NCI-H524 (cell line): ENCODE data around the gene CHDH.

Experiments used
- DNase-seq, 2 experiments: peaks; one replicate each; lab custom pipeline; 2025; lab: John Stamatoyannopoulos, UW

CHDH gene

DNA sequence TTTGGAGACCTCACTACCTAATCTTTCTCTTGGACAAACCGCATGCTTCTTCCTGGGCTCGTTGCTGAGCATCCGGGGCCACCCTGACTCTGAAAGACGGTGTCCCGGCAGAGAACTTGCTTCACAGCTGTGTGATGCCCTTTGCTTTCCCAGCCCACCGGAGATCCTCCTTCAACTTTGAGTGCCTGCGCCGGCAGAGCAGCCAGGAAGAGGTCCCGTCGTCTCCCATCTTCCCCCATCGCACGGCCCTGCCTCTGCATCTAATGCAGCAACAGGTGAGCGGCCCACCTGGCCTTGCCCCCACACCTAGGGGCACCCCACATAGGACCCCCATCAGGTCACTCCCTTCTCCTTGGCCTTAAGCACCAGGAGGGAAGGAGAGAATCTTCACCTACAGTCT, 37.7 kb downstream of the CHDH start:
- no peak for DNase-seq

DNA sequence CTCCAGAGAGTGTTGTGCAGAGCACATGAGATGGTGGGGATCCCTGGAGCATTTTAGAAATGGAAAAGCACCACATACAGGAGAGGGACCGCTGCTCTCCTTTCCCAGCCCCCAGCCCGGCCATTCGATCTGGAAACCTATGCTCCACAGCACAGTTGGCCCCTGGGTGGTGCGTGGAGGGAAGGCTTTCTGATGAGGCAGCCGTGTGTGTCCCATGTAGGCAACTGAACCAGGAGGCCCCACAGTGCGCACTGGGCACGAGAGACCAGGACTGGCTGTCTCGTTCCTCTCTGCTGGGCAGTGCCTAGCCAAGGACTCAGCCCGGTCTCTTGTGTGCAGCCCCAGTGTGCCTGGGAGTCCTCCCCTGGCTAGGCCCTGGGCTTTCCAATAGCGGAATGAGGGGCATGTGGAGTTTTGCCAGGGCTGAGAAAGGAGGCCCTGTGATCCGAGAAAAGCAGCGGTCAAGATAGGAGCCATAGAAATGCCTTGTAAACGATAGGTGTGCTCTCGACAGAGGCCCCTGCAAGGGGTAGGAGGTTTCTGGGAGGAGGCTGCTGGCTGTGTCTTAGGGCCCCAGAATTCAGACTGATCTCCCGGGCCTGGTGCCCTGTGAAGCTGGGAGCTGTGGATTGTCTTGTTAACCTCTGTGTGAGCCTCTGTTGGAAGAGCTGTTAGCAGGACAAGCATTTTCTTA, 39.0 kb downstream of the CHDH start:
- DNase-seq = no peak

DNA sequence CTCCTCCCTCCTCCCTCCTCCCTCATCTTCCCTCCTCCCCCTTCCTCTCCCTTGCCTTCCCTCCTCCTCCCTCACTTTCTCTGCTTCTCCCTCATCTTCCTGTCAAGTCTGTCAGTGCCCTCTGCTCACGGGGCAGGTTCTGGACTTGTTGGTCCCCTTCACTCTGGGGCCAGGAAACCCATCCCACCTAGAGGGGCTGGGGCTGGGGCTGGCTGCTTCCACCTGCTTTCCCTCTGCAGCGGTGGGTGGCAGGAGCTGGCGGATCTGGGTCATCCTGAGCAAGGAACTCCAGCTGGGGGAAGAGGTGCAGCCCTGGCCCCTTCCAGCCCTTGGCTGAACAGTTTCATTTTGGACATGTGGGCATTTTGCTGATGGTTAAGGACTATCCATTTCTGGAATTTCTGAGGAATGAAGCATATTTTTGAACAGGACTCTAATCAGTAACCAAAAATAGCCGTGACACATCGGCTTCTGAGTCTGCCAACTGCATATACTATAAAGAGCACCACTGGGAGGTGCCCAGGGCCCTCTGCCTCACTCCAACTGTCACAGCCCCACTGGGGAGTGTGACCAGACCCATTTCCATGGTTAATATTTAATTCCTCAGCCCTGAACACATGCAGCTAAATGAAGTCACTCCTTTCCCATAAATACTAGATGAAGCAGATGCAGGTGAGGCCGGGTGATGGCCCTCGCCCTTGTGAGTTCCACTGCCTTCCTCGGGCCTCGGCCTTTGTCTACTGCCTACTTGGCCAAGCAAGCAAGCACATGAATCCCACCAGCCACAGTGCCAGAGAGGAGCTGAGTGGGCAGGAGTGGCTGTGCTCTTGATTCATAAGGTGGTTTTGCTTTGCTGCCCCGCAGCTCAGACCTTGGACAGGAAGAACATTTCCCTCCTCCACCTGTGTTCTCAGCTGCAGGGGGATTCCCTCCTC, 39.8 kb downstream of the CHDH start:
- DNase-seq = no peak

DNA sequence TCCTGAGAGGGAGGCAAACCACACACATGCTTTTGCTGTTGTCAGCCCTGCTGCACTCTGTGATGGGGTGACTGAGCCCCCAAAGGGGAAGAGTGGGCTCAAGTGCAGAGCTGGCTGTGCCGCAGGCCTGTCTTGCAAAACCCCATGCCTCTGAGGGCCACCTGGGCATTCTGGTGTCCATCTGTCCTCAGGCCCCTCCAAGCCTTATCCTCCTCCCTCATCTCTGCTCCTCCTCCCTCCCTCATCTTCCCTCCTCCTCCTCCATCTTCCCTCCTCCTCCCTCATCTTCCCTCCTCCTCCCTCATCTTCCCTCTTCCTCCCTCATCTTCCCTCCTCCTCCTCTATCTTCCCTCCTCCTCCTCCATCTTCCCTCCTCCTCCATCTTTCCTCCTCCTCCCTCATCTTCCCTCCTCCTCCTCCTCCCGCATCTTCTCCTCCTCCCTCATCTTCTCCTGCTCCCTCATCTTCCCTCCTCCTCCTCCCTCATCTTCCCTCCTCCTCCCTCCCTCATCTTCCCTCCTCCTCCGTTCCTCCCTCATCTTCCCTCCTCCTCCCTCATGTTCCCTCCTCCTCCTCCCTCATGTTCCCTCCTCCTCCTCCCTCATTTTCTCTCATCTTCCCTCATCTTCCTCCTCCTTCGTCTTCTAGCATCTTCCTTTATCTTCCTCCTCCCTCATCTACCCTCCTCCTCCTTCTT, 40.6 kb downstream of the CHDH start:
- no peak for DNase-seq

GRCh38 chr3:53804697-53805462, 41.3 kb downstream of the CHDH start:
- no peak for DNase-seq

DNA sequence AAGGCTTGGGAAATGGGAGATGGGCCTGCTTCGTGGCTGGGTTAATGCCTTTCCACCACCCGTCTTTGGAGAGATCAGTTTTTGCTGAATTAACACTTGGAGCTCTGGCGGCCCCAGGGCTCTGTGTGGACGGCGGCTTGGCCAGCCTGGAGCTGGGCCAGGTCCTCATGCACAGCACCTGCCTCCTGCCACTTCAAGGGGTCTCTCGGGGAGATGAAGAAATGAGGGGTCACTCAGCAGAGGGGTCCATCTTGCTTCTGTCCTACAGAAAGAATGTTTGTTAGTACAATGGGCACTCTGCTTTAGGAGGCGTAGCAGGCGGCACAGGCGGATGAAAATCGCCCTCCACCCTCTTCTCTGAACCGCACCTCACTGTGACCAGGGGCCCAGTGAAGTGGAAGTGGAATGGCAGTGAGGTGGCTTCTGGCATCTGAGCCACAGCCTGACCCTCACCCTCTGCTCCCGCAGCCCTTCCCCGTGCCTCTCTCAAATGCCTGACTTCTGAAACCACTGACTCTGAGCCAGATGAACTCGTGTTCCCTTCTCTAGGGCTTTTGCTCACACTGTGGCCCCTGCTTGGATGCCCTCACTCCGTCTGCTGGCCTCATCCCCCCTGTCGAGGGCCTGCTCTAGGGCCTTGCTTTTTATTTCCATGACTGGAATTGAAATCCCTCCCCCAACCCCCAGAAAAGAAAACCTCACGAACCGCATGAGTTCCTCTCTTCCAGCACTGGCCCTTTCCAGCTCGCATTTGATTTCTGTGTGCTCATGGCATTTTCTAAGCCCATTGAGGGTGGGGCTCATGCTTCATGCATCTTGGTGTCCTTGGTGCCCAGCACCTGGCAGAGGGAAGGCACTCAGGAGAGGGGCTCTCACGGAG, 42.2 kb downstream of the CHDH start:
- no peak for DNase-seq

DNA sequence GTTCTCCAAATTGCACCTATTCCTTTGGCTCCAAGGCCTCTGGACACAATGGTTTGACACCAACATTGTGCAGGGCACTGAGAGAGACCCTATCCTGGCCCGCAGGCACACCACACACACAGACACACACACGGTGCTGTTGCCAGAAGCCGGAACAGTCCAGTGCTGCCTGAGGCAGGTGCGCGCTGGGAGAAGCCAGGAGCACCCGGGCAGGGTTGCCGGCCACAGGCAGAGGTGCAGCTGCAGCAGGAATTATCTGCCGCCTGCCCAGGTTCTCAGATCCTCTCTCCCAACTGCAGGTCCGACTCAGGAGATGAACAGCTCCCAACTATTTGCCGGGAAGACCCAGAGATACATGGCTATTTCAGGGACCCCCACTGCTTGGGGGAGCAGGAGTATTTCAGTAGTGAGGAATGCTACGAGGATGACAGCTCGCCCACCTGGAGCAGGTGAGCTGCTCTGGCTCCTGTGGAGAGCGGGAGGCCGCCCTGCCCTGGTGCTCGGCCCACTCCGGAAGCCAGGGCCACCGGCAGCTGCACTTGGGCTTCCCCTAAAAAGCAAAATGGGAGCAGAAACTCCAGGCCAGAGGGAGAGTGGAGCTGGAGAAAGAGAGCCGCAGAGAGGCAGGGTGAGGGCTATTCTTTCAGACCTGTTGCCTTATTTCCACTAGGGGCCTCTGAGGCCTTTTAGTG, 42.9 kb downstream of the CHDH start:
- no peak for DNase-seq

DNA sequence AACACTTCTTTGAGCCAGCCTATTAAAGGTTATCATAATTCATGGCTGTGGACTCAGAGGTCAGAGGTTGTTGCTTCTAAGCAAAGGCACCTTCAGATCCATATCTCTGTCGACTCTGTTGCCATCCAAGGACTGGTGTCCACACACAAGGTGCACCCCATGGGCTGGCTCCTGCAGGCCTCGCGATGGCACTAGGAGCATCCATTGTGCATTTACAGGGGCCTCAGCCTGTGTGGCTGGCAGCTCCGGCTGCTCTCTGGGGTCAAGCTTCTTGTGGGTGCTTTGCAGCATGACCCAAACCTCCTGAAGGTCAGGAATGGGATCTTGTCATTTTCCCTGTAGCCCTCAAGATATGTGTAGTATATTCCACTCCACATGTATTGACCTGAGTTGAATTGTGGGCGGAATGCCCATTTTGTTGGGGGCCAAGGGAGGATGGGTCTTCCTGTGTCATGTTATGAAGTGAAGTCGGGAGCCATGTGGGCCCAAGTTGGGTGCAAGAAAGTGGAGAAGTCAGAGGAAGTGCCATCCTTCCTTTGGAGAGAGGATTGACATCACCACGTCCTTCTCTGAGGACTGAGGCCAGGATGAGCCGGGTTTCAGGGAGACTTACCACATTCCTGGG, 43.9 kb downstream of the CHDH start:
- no peak for DNase-seq

DNA sequence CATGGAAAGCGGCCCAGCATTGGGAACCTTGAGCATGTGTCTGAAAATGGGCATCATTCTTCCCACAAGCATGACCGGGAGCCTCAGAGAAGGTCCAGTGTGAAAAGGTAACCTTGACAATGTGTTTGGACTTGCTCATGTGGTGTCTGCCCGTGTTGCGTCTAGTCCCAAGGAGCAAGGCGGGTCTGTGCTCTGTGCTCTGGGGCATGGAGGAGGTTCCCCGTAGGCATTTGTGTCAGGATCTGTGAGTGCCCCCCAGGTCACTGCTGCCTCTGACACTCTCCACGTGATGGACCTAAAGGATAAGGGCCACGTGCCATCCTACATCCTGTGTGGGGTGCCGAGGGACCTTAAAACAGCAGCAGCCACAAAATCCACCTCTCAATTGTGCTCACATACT, 44.9 kb downstream of the CHDH start:
- no peak for DNase-seq

GRCh38 chr3:53800041-53800906, 45.9 kb downstream of the CHDH start:
- DNase-seq = no peak

DNA sequence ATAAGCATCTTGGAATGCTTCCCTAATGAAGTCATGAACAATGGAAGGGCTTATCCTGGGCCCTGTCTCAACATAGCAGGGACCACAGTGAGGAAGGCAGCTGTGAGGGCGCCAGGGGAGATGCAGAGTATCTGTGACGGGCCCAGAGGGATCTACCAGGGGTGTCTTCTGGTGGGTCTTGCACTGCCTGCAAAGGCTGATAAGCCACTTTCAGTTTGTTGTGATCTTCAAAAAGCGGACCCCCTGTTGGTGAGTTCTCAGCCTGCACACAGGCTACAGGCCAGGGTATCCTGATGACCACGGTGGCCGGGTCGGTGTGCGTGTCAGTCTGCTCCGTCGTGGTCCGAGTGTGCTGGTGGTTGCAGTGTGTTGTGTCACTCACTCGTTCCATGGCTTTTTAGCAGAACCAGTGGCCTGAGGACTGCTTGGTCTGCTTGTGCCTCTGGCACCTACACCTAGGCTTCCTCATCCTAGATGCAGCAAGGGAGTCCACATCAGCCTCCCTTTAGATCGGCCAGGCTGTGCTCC, 46.8 kb downstream of the CHDH start:
- no peak for DNase-seq

GRCh38 chr3:53798144-53798543, 48.1 kb downstream of the CHDH start:
- no peak for DNase-seq

DNA sequence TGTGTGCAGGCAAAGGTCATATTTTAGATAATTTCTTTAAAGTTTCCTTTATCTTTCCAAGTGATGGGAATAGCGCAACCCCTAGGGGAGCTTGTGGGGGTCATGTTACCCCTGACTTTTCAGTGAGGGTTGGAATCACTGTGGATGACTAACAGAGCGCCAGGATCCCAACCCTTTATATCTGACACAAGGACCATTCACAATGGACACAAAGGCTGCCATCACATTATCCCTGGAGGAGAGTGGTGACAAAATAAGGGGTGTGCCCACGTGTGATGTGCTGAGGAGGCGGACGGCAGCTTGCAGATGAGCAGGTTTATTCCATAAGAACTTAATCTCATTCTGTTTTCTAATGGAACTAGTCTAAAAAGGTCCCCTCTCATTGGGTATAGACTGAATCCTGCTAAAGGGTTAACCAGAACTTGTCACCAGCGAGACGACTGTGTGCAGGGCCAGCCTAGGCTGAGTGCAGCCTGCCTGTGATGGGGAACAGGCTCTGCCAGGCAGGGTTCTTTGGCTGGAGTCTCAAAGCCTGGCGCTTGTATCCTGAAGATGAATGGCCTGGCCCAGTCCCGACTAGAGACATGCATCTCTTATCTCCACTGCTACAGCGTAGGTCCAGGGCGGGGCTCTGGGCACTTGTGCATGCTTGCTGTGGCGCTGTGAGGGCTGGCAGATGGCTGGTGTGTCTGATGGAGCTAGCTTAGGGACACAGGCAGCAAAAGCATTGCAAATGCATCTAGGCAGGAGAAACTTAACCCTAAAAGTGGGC, 50.2 kb downstream of the CHDH start:
- peak; percentile 79 to 89 for DNase-seq

GRCh38 chr3:53795176-53795575, 51.0 kb downstream of the CHDH start:
- DNase-seq = no peak

DNA sequence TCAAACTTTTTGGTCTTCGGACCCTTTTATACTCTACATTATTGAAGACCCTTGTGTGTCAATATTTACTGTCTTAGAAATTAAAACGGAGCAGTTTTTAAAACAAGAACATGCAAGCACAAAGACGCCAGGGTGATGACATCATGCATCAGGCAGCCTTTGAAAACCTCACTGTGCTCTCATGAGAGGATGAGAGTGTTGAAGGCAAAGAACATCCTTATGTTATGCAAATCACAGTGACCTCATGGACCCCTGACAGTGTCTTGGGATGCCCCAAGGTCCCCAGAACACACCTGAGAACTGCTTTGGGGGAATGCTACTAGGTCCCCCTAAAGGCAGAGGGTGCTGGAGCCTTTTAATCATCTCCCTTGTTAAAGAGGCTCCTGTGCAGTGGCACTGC, 51.6 kb downstream of the CHDH start:
- DNase-seq = no peak

GRCh38 chr3:53792866-53793265, 53.4 kb downstream of the CHDH start:
- peak in 1 of 2 experiments; percentile 62 for DNase-seq

DNA sequence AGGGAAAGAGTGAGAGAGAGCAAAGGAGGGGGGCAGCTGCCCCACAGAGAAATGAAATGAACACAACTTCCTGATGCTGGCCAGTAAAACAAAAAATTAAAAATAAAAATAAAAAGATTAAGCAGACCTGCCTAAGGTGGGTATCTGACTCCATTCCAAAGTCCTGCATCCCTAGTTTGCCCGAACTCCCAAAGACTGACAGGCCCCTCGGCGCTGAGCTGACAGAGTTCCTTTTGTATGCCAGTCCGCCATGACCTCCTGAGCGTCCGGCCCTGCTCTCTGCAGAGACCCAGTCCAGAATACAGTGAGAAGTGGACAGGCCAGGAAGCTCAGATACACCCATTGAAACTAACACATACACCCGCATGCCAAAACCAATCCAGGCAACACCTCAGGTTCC, 54.9 kb downstream of the CHDH start:
- no peak for DNase-seq

DNA sequence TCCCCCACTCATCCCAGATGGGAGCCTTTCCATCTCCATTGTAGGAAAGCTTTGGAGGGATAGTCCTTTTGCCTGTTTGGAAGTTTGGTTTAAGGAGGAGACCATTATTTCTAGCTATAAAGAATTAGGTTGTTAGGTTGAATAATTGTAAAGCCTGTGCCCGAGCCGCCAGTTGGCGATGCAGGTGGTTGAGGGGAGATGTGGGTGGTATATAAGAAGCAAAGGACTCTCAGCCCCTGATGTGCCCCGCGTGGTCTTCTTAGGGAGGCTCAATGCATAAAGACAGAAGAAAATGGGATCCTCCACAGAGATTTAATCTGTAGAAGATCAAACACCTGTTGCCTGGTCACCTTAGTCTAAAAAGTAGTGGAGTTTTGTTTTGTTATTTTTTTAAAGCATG, 55.7 kb downstream of the CHDH start:
- no peak for DNase-seq
